ENCODE results near the gene TEN1. TPM values are rescaled to one million over a fixed set of nuclear protein-coding genes. Genes with fewer than 3 reads are reported as not detected.

The TEN1 gene
- total and polyA plus RNA-seq, 2 of the 13 experiments (the other 11 are each of a cell fraction or from before 2014, with no cell fraction given), result 18.0 to 21.3 TPM

DNA sequence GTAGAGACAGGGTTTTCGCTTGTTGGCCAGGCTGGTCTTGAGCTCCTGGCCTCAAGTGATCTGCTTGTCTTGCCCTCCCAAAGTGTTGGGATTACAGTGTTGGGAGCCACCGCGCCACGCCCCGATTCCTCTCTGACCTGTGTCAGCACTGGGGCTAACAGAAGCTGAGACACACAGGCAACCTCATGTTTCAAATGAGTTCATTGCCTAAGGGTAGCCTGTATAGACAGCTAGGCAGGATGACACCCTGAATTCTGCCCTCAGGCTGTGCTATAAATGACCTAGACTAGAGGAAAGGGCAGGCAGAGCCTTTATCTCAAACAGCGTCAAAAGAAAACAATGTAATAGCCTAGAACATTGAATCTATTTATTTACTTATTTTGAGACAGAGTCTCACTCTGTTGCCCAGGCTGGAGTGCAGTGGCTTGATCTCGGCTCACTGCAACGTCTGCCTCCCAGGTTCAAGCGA, 19.3 kb downstream of the TEN1 start (continued):
- TF ChIP-seq, protein P1, sequence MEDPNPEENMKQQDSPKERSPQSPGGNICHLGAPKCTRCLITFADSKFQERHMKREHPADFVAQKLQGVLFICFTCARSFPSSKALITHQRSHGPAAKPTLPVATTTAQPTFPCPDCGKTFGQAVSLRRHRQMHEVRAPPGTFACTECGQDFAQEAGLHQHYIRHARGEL (CRISPR knock-in tag; IDR thresholded peaks at IDR 0.05), result no peak
- TF ChIP-seq NPAS2 (CRISPR knock-in tag; IDR thresholded peaks at IDR 0.05; ENCODE audit: borderline replicate concordance) (no peak), ZNF235 (CRISPR knock-in tag; IDR thresholded peaks at IDR 0.05; ENCODE audit: borderline replicate concordance) (no peak), ZNF441 (CRISPR knock-in tag; IDR thresholded peaks at IDR 0.05; ENCODE audit: borderline replicate concordance) (no peak), ZBTB42 (CRISPR knock-in tag; IDR thresholded peaks at IDR 0.05) (0 out of 2 replicates have a peak, but pooled peaks have one; percentile 27), MTF2 (CRISPR knock-in tag; IDR thresholded peaks at IDR 0.05; ENCODE audit: borderline replicate concordance) (no peak), ATF7 (IDR thresholded peaks at IDR 0.05) (no peak), ATF7 (CRISPR knock-in tag; IDR thresholded peaks at IDR 0.05) (peak; percentile 69; the same call in 1 of the 2 replicates), ARID2 (CRISPR knock-in tag; IDR thresholded peaks at IDR 0.05; ENCODE audit: borderline replicate concordance) (no peak)
- TF ChIP-seq, protein P2, sequence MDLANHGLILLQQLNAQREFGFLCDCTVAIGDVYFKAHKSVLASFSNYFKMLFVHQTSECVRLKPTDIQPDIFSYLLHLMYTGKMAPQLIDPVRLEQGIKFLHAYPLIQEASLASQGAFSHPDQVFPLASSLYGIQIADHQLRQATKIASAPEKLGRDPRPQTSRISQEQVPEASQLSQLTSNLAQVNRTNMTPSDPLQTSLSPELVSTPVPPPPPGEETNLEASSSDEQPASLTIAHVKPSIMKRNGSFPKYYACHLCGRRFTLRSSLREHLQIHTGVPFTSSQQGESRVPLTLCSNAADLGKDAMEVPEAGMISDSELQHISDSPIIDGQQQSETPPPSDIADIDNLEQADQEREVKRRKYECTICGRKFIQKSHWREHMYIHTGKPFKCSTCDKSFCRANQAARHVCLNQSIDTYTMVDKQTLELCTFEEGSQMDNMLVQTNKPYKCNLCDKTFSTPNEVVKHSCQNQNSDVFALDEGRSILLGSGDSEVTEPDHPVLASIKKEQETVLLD (CRISPR knock-in tag; IDR thresholded peaks at IDR 0.05; ENCODE audit: low read depth), result no peak
- TF ChIP-seq, protein P3, sequence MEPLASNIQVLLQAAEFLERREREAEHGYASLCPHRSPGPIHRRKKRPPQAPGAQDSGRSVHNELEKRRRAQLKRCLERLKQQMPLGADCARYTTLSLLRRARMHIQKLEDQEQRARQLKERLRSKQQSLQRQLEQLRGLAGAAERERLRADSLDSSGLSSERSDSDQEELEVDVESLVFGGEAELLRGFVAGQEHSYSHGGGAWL (CRISPR knock-in tag; IDR thresholded peaks at IDR 0.05), result no peak
- TF ChIP-seq, protein P4, sequence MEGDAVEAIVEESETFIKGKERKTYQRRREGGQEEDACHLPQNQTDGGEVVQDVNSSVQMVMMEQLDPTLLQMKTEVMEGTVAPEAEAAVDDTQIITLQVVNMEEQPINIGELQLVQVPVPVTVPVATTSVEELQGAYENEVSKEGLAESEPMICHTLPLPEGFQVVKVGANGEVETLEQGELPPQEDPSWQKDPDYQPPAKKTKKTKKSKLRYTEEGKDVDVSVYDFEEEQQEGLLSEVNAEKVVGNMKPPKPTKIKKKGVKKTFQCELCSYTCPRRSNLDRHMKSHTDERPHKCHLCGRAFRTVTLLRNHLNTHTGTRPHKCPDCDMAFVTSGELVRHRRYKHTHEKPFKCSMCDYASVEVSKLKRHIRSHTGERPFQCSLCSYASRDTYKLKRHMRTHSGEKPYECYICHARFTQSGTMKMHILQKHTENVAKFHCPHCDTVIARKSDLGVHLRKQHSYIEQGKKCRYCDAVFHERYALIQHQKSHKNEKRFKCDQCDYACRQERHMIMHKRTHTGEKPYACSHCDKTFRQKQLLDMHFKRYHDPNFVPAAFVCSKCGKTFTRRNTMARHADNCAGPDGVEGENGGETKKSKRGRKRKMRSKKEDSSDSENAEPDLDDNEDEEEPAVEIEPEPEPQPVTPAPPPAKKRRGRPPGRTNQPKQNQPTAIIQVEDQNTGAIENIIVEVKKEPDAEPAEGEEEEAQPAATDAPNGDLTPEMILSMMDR (CRISPR knock-in tag; IDR thresholded peaks at IDR 0.05), result 0 out of 2 replicates have a peak, but pooled peaks have one; percentile 8
- TF ChIP-seq, protein P5, sequence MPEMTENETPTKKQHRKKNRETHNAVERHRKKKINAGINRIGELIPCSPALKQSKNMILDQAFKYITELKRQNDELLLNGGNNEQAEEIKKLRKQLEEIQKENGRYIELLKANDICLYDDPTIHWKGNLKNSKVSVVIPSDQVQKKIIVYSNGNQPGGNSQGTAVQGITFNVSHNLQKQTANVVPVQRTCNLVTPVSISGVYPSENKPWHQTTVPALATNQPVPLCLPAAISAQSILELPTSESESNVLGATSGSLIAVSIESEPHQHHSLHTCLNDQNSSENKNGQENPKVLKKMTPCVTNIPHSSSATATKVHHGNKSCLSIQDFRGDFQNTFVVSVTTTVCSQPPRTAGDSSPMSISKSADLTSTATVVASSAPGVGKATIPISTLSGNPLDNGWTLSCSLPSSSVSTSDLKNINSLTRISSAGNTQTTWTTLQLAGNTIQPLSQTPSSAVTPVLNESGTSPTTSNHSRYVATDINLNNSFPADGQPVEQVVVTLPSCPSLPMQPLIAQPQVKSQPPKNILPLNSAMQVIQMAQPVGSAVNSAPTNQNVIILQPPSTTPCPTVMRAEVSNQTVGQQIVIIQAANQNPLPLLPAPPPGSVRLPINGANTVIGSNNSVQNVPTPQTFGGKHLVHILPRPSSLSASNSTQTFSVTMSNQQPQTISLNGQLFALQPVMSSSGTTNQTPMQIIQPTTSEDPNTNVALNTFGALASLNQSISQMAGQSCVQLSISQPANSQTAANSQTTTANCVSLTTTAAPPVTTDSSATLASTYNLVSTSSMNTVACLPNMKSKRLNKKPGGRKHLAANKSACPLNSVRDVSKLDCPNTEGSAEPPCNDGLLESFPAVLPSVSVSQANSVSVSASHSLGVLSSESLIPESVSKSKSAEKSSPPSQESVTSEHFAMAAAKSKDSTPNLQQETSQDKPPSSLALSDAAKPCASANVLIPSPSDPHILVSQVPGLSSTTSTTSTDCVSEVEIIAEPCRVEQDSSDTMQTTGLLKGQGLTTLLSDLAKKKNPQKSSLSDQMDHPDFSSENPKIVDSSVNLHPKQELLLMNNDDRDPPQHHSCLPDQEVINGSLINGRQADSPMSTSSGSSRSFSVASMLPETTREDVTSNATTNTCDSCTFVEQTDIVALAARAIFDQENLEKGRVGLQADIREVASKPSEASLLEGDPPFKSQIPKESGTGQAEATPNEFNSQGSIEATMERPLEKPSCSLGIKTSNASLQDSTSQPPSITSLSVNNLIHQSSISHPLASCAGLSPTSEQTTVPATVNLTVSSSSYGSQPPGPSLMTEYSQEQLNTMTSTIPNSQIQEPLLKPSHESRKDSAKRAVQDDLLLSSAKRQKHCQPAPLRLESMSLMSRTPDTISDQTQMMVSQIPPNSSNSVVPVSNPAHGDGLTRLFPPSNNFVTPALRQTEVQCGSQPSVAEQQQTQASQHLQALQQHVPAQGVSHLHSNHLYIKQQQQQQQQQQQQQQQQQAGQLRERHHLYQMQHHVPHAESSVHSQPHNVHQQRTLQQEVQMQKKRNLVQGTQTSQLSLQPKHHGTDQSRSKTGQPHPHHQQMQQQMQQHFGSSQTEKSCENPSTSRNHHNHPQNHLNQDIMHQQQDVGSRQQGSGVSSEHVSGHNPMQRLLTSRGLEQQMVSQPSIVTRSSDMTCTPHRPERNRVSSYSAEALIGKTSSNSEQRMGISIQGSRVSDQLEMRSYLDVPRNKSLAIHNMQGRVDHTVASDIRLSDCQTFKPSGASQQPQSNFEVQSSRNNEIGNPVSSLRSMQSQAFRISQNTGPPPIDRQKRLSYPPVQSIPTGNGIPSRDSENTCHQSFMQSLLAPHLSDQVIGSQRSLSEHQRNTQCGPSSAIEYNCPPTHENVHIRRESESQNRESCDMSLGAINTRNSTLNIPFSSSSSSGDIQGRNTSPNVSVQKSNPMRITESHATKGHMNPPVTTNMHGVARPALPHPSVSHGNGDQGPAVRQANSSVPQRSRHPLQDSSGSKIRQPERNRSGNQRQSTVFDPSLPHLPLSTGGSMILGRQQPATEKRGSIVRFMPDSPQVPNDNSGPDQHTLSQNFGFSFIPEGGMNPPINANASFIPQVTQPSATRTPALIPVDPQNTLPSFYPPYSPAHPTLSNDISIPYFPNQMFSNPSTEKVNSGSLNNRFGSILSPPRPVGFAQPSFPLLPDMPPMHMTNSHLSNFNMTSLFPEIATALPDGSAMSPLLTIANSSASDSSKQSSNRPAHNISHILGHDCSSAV (CRISPR knock-in tag; IDR thresholded peaks at IDR 0.05; ENCODE audit: borderline replicate concordance), result no peak

Measured in HepG2 (cell line).